ENCODE measurements around the gene PAX3.

The PAX3 gene

DNA sequence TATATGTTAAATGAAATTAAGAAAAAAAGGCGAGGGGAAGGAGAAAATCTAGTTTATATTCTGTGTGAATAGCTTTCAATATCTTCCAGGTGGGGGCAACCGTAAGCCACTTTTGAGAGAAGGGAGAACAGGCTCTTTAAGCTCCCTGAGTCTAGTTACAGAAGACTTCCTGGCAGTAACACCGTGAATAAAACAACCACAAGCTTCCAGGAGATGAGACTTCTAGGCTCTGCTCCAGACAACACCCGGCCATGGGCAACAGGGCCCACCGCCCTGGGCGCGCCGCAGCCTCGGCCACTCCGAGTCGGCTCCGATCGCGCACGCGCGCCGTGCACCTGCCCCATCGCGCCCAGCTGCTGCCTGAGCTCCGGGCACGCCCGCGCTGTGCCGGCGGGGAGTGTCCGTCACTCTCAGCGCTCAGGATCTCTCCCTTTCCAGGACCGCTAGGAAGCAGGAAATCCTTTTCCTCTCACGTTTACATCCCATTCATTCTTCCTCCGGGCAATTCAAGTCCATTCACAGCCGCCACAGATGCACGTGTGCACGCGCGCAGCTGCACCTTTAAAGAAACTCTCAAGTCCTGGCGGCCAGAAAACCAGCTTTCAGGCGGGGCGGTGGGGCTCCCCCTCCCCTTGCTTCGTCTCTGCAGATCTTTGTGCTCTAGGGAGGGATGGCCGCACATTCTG lies 19.4 kb upstream of the PAX3 start:
- Histone ChIP-seq H3K4me1 (ENCODE audit: insufficient read depth, low read length) (no peaks in the 10 kb centered on the region; the same call in 1 of the 2 replicates), H3K36me3 (ENCODE audit: insufficient read depth, low read length) (no peaks in the 10 kb centered on the region), H3K9ac (ENCODE audit: low read depth, low read length) (peak overlapping the region; percentile 42; the same call in 1 of the 2 replicates), H3K9me3 (ENCODE audit: control insufficient read depth, insufficient read depth, low read length) (no peaks in the 10 kb centered on the region; the same call in 1 of the 2 replicates)

DNA sequence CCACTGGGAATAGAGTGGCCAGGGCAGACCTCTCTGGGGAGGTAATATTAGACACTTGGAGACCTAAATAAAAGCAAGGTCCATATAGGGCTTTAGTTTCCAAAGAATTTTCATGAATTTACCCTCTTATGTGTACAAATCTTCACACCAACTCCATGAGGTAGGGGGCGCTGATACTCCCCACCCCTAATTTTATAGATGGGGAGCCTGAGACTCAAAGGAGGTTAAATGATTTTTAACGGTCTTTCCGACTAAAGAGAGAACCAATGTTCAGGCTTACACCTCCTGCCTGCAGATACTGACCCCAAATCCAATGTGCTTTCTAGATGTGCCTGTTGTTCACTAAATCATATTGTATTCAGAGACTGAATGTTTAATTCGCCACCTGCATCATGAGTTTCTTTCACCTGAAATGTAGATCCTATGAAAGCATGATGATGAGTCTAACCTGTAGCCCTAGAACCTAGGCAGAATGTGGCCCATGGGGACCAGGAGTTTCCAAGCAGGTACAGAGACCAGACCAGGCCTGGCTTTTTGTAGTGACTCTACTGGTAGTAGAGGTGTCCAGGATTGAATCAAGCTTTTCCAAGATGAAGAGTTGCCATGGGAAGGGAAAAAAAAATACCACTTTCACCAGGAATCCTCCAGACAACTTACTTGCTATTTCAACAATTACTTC lies 16.8 kb upstream of the PAX3 start:
- H3K9me3 ChIP-seq (ENCODE audit: control insufficient read depth, insufficient read depth, low read length) = no peaks in the 10 kb centered on the region
- H3K4me1 ChIP-seq (ENCODE audit: insufficient read depth, low read length) = peaks cover 3% of the 10 kb centered on the region

GRCh38 chr2:222313816-222314215 lies 15.0 kb upstream of the PAX3 start:
- no peak overlapping the region for H3K9ac ChIP-seq (ENCODE audit: low read depth, low read length)

More for the DNA sequence above, 16.8 kb upstream of the PAX3 start:
- Histone ChIP-seq H3K9ac (ENCODE audit: low read depth, low read length) (no peak overlapping the region), H3K36me3 (ENCODE audit: insufficient read depth, low read length) (no peaks in the 10 kb centered on the region)

DNA sequence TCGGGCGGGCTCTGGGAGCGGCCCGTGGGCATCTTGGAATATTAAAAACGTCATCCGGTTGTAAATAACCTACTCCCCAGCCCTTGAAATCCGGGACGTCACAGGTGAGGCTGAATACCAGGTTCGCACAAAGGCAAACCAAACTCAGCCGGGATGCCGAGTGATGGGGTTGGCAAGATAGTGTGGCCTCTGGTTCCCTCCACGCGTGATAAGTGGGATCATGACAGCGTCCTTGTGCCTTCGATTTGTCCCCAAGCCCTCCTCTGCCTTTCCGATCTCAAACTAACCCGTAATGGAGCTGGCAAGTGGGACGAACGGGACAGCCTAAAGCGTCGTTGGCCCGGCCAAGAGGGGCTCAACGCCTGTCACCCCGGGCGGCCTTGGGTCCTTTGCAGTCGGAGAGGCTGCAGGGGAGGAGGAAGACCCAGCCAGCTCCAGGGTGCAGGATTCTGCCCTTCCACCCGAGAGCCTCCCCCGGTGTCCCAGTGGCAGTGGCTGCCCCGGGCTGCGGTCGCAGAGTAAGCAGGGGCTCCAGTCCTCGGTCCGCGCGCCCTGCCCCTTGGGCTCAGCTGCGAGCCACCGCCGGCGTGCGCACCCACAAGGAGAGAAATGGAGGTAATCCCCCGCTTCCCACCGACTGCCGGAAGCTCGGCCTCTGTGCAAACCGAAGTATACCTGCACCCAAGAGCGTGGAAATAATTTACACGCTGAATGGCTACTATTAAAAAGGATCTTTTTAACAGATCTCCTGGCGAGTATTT lies 13.4 kb upstream of the PAX3 start:
- no peaks in the 10 kb centered on the region for H3K36me3 ChIP-seq (ENCODE audit: insufficient read depth, low read length)
- H3K9me3 ChIP-seq (ENCODE audit: control insufficient read depth, insufficient read depth, low read length) = no peaks in the 10 kb centered on the region
- H3K9ac ChIP-seq (ENCODE audit: low read depth, low read length) = no peak overlapping the region; the same call in 1 of the 2 replicates
- peaks cover 5% of the 10 kb centered on the region for H3K4me1 ChIP-seq (ENCODE audit: insufficient read depth, low read length)

More at GRCh38 chr2:222313816-222314215, 15.0 kb upstream of the PAX3 start:
- Histone ChIP-seq H3K36me3 (ENCODE audit: insufficient read depth, low read length) (no peaks in the 10 kb centered on the region), H3K9me3 (ENCODE audit: control insufficient read depth, insufficient read depth, low read length) (no peaks in the 10 kb centered on the region), H3K4me1 (ENCODE audit: insufficient read depth, low read length) (peaks cover 5% of the 10 kb centered on the region)

DNA sequence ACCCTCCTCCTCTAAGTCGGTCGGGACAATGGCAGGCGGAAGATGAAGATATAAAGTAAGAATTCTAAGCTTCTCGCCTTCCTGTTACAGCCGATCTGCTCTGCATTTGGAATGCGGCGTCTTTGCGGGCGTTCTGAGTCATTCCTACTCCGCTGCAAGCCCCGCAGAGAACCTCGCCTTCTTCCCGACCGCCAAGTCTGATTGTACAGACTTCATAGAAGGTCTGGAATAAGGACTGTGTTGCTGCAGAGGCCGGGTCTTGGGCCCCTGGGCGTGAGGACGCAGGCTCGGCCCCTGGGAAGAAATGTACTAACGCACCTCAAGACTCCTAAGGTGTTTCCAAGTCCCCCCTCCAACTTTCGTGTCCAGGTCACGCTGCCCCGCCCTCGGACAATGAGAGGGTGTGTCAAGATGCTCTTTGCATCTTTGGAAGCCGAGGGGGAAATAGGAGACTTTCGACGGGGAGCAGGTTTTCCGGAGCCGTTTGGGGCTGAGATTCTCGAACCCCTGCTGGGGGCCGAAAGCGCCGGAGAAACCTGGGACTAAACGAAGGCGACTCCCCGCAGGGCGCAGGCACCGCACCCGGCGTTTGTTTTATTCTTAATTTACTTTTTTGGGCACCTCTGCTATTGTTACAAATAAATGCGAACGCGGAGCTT lies 12.7 kb upstream of the PAX3 start:
- Histone ChIP-seq H3K9me3 (ENCODE audit: control insufficient read depth, insufficient read depth, low read length) (no peaks in the 10 kb centered on the region), H3K36me3 (ENCODE audit: insufficient read depth, low read length) (no peaks in the 10 kb centered on the region), H3K4me1 (ENCODE audit: insufficient read depth, low read length) (peaks cover 5% of the 10 kb centered on the region), H3K9ac (ENCODE audit: low read depth, low read length) (peak overlapping the region; percentile 11; the same call in 1 of the 2 replicates)

DNA sequence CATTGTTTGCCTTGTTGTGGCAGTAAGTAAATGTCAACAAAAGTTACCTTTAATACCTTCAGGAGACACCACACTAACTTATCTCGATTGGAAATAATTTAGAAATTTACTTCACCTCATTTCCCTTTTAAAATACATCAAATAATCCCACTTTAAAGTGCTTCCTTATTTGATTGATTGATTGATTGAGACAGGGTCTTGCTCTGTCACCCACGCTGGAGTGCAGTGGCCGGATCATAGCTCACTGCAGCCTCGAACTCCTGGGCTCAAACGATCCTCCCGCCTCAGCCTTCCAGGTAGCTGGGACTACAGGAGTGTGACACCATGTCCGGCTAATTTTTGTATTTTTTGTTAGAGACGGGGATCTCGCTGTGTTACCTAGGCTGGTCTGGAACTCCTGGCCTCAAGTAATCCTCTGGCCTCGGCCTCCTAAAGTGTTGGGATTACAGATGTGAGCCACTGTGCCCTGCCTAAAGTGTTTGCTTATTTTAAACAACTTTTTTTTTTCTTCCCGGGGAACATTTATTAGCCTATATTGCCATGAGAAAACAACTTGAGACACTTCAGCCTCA lies 12.0 kb upstream of the PAX3 start:
- H3K36me3 ChIP-seq (ENCODE audit: insufficient read depth, low read length) = no peaks in the 10 kb centered on the region
- no peak overlapping the region; the same call in 1 of the 2 replicates for H3K9ac ChIP-seq (ENCODE audit: low read depth, low read length)
- H3K9me3 ChIP-seq (ENCODE audit: control insufficient read depth, insufficient read depth, low read length) = no peaks in the 10 kb centered on the region
- peaks cover 5% of the 10 kb centered on the region for H3K4me1 ChIP-seq (ENCODE audit: insufficient read depth, low read length)

DNA sequence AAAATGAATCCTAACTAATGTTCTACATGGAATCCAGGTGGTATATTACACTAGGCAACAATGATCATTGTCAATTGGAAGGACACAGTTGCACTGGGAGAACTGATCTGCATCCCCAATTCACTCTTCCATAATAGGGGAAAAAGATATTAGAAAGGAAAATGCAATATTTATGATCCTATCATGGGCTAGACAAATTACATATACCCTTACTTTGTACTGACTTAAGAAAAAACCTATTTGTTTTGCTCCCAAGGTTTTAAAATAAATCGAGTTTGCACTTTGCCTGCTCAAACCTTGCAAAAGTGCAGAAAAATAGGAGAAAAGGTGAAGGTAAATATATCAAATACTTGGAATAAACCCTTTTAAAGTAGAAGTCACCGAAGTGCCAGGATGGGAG lies 11.0 kb upstream of the PAX3 start:
- Histone ChIP-seq H3K36me3 (ENCODE audit: insufficient read depth, low read length) (no peaks in the 10 kb centered on the region), H3K9me3 (ENCODE audit: control insufficient read depth, insufficient read depth, low read length) (no peaks in the 10 kb centered on the region), H3K4me1 (ENCODE audit: insufficient read depth, low read length) (peaks cover 5% of the 10 kb centered on the region)

GRCh38 chr2:222309361-222309760 lies 10.6 kb upstream of the PAX3 start:
- H3K36me3 ChIP-seq (ENCODE audit: insufficient read depth, low read length) = no peaks in the 10 kb centered on the region
- H3K9ac ChIP-seq (ENCODE audit: low read depth, low read length) = no peak overlapping the region
- H3K9me3 ChIP-seq (ENCODE audit: control insufficient read depth, insufficient read depth, low read length) = no peaks in the 10 kb centered on the region
- peaks cover 8% of the 10 kb centered on the region for H3K4me1 ChIP-seq (ENCODE audit: insufficient read depth, low read length)

More for the DNA sequence above, 11.0 kb upstream of the PAX3 start:
- H3K9ac ChIP-seq (ENCODE audit: low read depth, low read length) = no peak overlapping the region

GRCh38 chr2:222307978-222308730 lies 9.4 kb upstream of the PAX3 start:
- Histone ChIP-seq H3K9me3 (ENCODE audit: control insufficient read depth, insufficient read depth, low read length) (no peaks in the 10 kb centered on the region), H3K9ac (ENCODE audit: low read depth, low read length) (no peak overlapping the region), H3K4me1 (ENCODE audit: insufficient read depth, low read length) (peaks cover 8% of the 10 kb centered on the region), H3K36me3 (ENCODE audit: insufficient read depth, low read length) (no peaks in the 10 kb centered on the region)

GRCh38 chr2:222307143-222307756 lies 8.5 kb upstream of the PAX3 start:
- Histone ChIP-seq H3K36me3 (ENCODE audit: insufficient read depth, low read length) (no peaks in the 10 kb centered on the region), H3K4me1 (ENCODE audit: insufficient read depth, low read length) (peaks cover 8% of the 10 kb centered on the region), H3K9me3 (ENCODE audit: control insufficient read depth, insufficient read depth, low read length) (no peaks in the 10 kb centered on the region), H3K9ac (ENCODE audit: low read depth, low read length) (peak overlapping the region; percentile 7; the same call in 1 of the 2 replicates)

DNA sequence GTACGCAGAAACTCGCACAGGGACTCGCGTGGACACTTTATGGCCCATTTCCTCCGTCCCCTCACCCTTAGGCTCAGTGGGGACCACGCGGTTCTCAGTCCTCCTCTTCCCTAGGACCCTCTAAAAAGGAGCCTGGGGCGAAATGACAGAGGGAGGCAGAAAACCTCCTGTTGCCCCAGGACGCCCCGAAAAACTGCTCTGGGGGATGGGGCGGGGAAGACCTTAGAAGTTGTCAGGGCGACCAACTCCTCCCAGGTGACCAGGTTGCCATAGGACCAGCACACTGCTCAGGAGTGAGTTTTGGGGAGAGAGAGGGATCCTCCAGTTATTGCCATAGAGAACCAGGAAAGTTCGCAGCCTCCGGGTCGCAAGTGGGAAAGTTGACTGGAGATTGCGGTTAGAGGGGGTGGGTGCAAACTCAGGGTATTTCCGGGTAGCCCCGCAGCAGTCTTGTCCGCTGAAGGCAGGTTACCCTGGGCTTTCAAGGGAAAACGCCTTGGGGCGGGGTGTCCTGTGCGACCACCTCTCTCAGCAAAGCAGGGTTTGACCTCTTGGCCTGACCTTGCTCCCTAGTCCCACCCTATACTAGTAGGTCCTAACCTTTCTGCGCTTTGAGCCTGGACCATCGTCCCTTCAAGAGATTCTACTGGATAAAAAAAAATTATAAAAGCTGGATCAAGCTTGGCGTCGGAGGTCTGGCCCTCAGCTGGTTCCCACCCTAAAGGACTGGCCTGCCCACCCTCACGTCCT lies 7.8 kb upstream of the PAX3 start:
- Histone ChIP-seq H3K9me3 (ENCODE audit: control insufficient read depth, insufficient read depth, low read length) (no peaks in the 10 kb centered on the region), H3K9ac (ENCODE audit: low read depth, low read length) (peak overlapping the region; percentile 37; the same call in 1 of the 2 replicates), H3K36me3 (ENCODE audit: insufficient read depth, low read length) (no peaks in the 10 kb centered on the region), H3K4me1 (ENCODE audit: insufficient read depth, low read length) (peaks cover 13% of the 10 kb centered on the region)

- H3K36me3 ChIP-seq (ENCODE audit: insufficient read depth, low read length) = no peaks in the 10 kb centered on the region
- peaks cover 11% of the 10 kb centered on the region for H3K4me1 ChIP-seq (ENCODE audit: insufficient read depth, low read length)
- peak overlapping the region; percentile 37; the same call in 1 of the 2 replicates for H3K9ac ChIP-seq (ENCODE audit: low read depth, low read length)
- no peaks in the 10 kb centered on the region for H3K9me3 ChIP-seq (ENCODE audit: control insufficient read depth, insufficient read depth, low read length)
Measured at GRCh38 chr2:222305516-222306392, 7.0 kb upstream of the PAX3 start.

All from ES-I3 (cell line).